Measurements from ENCODE around the gene MFAP3L.
"Not testable (repeated sequence)": the region's sequence is repeated elsewhere in the genome, so short reads cannot be mapped to it uniquely, and the experiment has no call there.

Gene MFAP3L

DNA sequence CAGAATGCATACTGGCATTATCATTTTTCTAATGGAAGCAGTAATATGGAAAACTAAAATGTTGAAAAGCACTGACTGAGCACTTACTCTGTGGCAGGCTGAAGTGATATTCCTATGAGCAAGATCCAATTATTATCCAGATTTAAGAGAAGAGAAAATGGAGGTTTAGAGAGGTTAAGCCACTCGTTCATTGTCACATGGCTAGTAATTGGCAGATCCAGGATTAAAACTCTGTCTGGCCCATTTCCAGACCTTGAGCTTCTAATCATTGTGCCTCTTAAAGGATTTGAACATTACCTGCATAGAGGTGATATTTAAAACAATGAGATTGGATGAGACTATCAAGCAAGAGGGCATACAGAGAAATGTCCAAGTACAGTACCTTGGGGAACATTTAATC, 80.6 kb downstream of the MFAP3L start:
- no peak for TF ChIP-seq Cebpa-rat (IDR thresholded peaks at IDR 0.05)
- Histone ChIP-seq H3K9me3 (no peaks in the 10 kb centered on the region), H3K9ac (no peak overlapping the region), H3K4me1 (no peaks in the 10 kb centered on the region), H3K27me3 (no peaks in the 10 kb centered on the region), H3K4me2 (no peak overlapping the region), H3K4me3 (no peak overlapping the region), H4K20me1 (no peaks in the 10 kb centered on the region), H3K27ac (no peak overlapping the region), H3K36me3 (no peaks in the 10 kb centered on the region)

DNA sequence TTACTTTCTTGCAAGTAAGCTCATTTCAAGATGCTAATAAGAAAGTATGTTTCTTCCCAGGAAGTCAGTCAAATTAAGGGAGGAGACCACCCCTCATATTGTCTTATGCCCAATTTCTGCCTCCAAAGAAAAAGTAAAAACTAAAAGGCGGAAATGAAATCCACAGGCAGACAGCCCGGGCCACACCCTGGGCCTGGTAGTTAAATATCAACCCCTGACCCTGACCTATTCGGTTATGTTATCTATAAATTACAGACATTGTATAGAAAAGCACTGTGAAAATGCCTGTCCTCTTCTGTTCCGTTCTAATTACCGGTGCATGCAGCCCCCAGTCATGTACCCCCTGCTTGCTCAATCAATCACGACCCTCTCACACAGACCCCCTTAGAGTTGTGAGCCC, 82.6 kb downstream of the MFAP3L start:
- not testable (repeated sequence) for H3K4me2 ChIP-seq, H4K20me1 ChIP-seq, H3K27ac ChIP-seq, H3K9me3 ChIP-seq, H3K9ac ChIP-seq, H3K36me3 ChIP-seq, H3K27me3 ChIP-seq, H3K4me3 ChIP-seq, H3K4me1 ChIP-seq

DNA sequence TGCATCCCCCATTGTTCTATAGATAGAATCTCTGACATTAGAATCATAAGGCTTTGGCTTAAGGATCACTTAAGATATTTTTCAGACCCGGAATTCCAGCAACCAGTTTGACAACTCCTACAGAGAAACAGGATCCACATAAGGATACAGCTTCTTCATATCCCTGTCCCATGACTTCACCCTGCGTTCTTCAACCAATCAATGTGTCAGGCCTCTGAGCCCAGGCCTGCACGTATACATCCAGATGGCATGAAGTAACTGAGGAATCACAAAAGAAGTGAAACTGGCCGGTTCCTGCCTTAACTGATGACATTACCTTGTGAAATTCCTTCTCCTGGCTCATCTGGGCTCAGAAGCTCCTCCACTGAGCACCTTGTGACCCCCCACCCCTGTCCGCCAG, 85.1 kb downstream of the MFAP3L start:
- Histone ChIP-seq H3K27me3 (no peaks in the 10 kb centered on the region), H3K36me3 (no peaks in the 10 kb centered on the region), H3K4me3 (no peak overlapping the region), H4K20me1 (no peaks in the 10 kb centered on the region), H3K9ac (no peak overlapping the region), H3K4me2 (no peak overlapping the region), H3K4me1 (no peaks in the 10 kb centered on the region), H3K27ac (no peak overlapping the region), H3K9me3 (no peaks in the 10 kb centered on the region)
- TF ChIP-seq Cebpa-rat (IDR thresholded peaks at IDR 0.05) = no peak

DNA sequence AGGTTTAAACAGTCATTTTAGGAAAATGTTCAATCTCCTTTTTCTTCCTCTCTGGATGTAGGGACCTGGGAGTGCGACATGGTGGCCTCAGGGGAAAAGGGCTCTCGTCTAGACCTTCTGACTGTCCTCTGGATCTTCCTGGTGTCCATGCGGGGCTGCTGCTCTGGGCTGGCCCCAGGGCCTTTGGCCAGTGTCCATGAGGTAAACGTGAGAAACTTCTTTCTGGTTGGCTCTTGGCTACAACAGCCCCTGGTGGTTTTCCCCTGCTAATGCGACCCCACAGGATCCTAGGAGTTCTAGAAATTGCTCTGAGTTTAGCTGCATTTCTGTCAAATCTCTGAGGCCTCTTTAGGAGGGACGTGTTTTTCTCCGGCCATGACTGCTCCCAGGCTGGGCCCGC, 85.7 kb downstream of the MFAP3L start:
- Histone ChIP-seq H3K36me3 (no peaks in the 10 kb centered on the region), H3K27me3 (no peaks in the 10 kb centered on the region), H3K4me3 (no peak overlapping the region), H3K9ac (no peak overlapping the region), H3K4me1 (no peaks in the 10 kb centered on the region), H3K27ac (no peak overlapping the region), H3K9me3 (no peaks in the 10 kb centered on the region), H3K4me2 (no peak overlapping the region), H4K20me1 (no peaks in the 10 kb centered on the region)
- no peak for TF ChIP-seq Cebpa-rat (IDR thresholded peaks at IDR 0.05)

All from BLaER1 (cell line).